OCI-LY7 (cell line): Measurements from ENCODE around the gene CFAP99. TPM values are rescaled to one million over a fixed set of nuclear protein-coding genes. Genes with fewer than 3 reads are reported as not detected.

Experiments
- BruUV-seq: library from RNA; stranded (reverse); fragments of 400-500 nt; replicated peaks from 2 replicates; lab custom pipeline; 2021; lab: Mats Ljungman, UMichigan
- CTCF ChIA-PET: fragments of 300-600 bp; sonication (Branson Sonifier 250); formaldehyde crosslinking; loops from one replicate; lab custom pipeline; 2022; ENCODE audit warnings: antibody characterized with exemption; ENCODE audit not compliant: unreplicated experiment; lab: Charles Lee
- POLR2A ChIA-PET: fragments of 300-600 bp; sonication (Branson Sonifier 250); formaldehyde crosslinking; loops from one replicate; lab custom pipeline; 2022; ENCODE audit warnings: antibody characterized with exemption; lab: Charles Lee
- DNase-seq: peaks from one replicate; pipeline ENCODE4 v3.0.0-alpha.2; 2015; ENCODE audit warnings: low spot score
- H2AFZ ChIP-seq: fragments of 200-600 bp; sonication (generic), shearing (Covaris generic); 2 replicates; pipeline ENCODE4 v1.6.1; 2014; ENCODE audit warnings: mild to moderate bottlenecking, antibody characterized with exemption, low read length, moderate library complexity
- H3K27ac ChIP-seq: fragments of 200-600 bp; sonication (generic); 2 replicates; pipeline ENCODE4 v1.5.1; 2014; ENCODE audit warnings: mixed run types, low read depth, mild to moderate bottlenecking, moderate library complexity, low read length, inconsistent platforms; ENCODE audit not compliant: poor library complexity, severe bottlenecking
- H3K36me3 ChIP-seq: fragments of 200-600 bp; sonication (generic); 2 replicates; pipeline ENCODE4 v1.6.1; 2014; ENCODE audit warnings: mild to moderate bottlenecking, antibody characterized with exemption, low read length, moderate library complexity, mixed read lengths; ENCODE audit not compliant: insufficient read depth
- H3K4me1 ChIP-seq: fragments of 200-600 bp; sonication (generic); 2 replicates; pipeline ENCODE4 v1.5.1; 2014; ENCODE audit warnings: mild to moderate bottlenecking, low read length; ENCODE audit not compliant: insufficient read depth, poor library complexity, severe bottlenecking
- H3K4me2 ChIP-seq: fragments of 200-600 bp; sonication (generic); 2 replicates; pipeline ENCODE4 v1.6.1; 2014; ENCODE audit warnings: mild to moderate bottlenecking, low read length
- H3K4me3 ChIP-seq: fragments of 200-600 bp; sonication (generic); 2 replicates; pipeline ENCODE4 v1.5.1; 2014; ENCODE audit warnings: mild to moderate bottlenecking, low read depth, low read length; ENCODE audit not compliant: poor library complexity, severe bottlenecking
- H3K79me2 ChIP-seq: fragments of 200-600 bp; sonication (generic); 2 replicates; pipeline ENCODE4 v1.6.1; 2016; ENCODE audit warnings: low read depth, mild to moderate bottlenecking, low read length, moderate library complexity, mixed read lengths; ENCODE audit not compliant: insufficient read depth
- H3K9me2 ChIP-seq: fragments of 200-600 bp; sonication (generic); 2 replicates; pipeline ENCODE4 v1.6.1; 2016; ENCODE audit warnings: mild to moderate bottlenecking, low read length, mixed read lengths; ENCODE audit not compliant: insufficient read depth
- H3K9me3 ChIP-seq: fragments of 200-600 bp; sonication (generic); 2 replicates; pipeline ENCODE4 v1.6.1; 2014; ENCODE audit warnings: mild to moderate bottlenecking, mixed run types, low read length, mixed read lengths
- H4K20me1 ChIP-seq: fragments of 200-600 bp; sonication (generic); 2 replicates; pipeline ENCODE4 v1.6.1; 2014; ENCODE audit warnings: mild to moderate bottlenecking, antibody characterized with exemption, low read length, moderate library complexity, mixed read lengths; ENCODE audit not compliant: insufficient read depth
- CTCF ChIP-seq: fragments of 200-600 bp; sonication (generic); conservative IDR thresholded peaks from 2 replicates; pipeline ENCODE4 v1.5.1; 2014; ENCODE audit warnings: mild to moderate bottlenecking, antibody characterized with exemption, low read length, moderate library complexity, mixed read lengths
- EZH2phosphoT487 ChIP-seq: fragments of 200-600 bp; sonication (generic); IDR thresholded peaks from 2 replicates; pipeline ENCODE4 v1.6.1; 2018; ENCODE audit warnings: low read depth, borderline replicate concordance, mild to moderate bottlenecking, mixed run types, antibody characterized with exemption, low read length, moderate library complexity, mixed read lengths
- intact Hi-C: fragments of 100-400 bp; cut with micrococcal nuclease; formaldehyde crosslinking; loops from one replicate; pipeline ENCODE4 v1.10.0; 2022; ENCODE audit not compliant: unreplicated experiment
- total RNA-seq, 2 experiments: library from RNA; depleted of rRNA in 1 of 2; stranded (reverse); fragments of >200 nt in 1 of 2; shearing (Covaris generic) in 1 of 2; gene quantifications; 2 replicates each; pipeline ENCODE4 v1.2.3, GENCODE V29; 2014 to 2022

The CFAP99 gene
- total RNA-seq, 2 experiments from 2014 or later, result not detected

GRCh38 chr4:2417226-2417764 lies 1.5 kb upstream of the CFAP99 start:
- POLR2A ChIA-PET, result no interaction called here

GRCh38 chr4:2417765-2418649 lies 748 bp upstream of the CFAP99 start, which contains the start of gene ZFYVE28:
Gene ZFYVE28 (minus strand): TSS chr4:2418645. CDS start chr4:2418323, 322 bp downstream.
- no peak for DNase-seq
- no peak for TF ChIP-seq CTCF
- no peak for TF ChIP-seq EZH2phosphoT487
- Histone ChIP-seq H3K4me3 (peak within 1 kb of the TSS; percentile 66), H3K79me2 (no peaks in the 10 kb centered on the region), H3K4me1 (peaks cover 27% of the 10 kb centered on the region), H3K27ac (no peak within 1 kb of the TSS), H3K9me3 (no peaks in the 10 kb centered on the region), H2AFZ (no peak within 1 kb of the TSS), H3K36me3 (no peaks in the 10 kb centered on the region), H3K4me2 (peak within 1 kb of the TSS; percentile 78), H4K20me1 (no peaks in the 10 kb centered on the region), H3K9me2 (no peaks in the 10 kb centered on the region)
- ChIA-PET CTCF (no interaction called here), POLR2A (no interaction called here)
- BruUV-seq, result no TSS peak
- intact Hi-C loops, result loop anchor here (1.0 kb wide), 1 partner anchor 25 kb away; no protein-coding TSS in a partner anchor

More at GRCh38 chr4:2417226-2417764, 1.5 kb upstream of the CFAP99 start:
- H3K36me3 ChIP-seq, result no peaks in the 10 kb centered on the region
- H3K4me2 ChIP-seq, result no peak overlapping the region
- no peak overlapping the region for H3K27ac ChIP-seq
- H3K4me3 ChIP-seq, result no peak overlapping the region
- no TSS peak for BruUV-seq
- H3K9me3 ChIP-seq, result no peaks in the 10 kb centered on the region
- CTCF ChIA-PET, result no interaction called here
- no peaks in the 10 kb centered on the region for H3K9me2 ChIP-seq
- no peak for DNase-seq
- H3K4me1 ChIP-seq, result peaks cover 31% of the 10 kb centered on the region
- intact Hi-C loops, result no loop called here
- no peak for TF ChIP-seq EZH2phosphoT487
- no peak for TF ChIP-seq CTCF
- no peaks in the 10 kb centered on the region for H3K79me2 ChIP-seq
- H2AFZ ChIP-seq, result no peak overlapping the region
- H4K20me1 ChIP-seq, result no peaks in the 10 kb centered on the region
